ENCODE results near the gene BLNK.

The BLNK gene

DNA sequence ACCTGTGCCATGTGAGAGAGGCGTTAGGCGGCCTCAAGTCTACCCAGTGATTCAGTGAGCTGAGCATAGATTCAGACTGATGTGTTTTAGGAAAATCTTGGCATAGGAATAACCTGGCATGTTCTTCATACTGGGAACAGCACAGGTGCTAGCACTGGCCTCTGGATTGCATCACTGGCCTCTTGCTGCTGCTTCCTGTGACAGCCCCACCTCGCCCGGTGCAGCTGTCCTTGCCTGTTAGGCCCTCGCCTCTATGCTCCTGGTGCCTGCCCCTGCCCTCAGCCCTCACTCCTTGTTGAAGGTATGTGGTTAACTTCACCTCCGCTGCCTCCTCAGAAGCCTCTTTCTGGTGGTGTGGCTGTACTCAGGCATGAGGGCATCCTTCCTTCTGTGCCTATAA lies 46.2 kb downstream of the BLNK start:
- no peaks in the 10 kb centered on the region for H3K9me3 ChIP-seq (ENCODE audit: control insufficient read depth, insufficient read depth, low read depth, low read length)
- H3K36me3 ChIP-seq (ENCODE audit: control insufficient read depth in 2 of 2, insufficient read depth in 1 of 2, low read length in 2 of 2), result no peaks in the 10 kb centered on the region
- no peaks in the 10 kb centered on the region for H3K4me1 ChIP-seq (ENCODE audit: control insufficient read depth, insufficient read depth, low read length)
- H3K27ac ChIP-seq (ENCODE audit: extremely low read depth, low read depth, low read length), result no peak overlapping the region
- TF ChIP-seq ZNF266 (tag by site-specific recombination; IDR thresholded peaks at IDR 0.05; ENCODE audit: low read depth) (no peak), ZFP37 (tag by site-specific recombination; IDR thresholded peaks at IDR 0.05) (no peak), FEZF1 (tag by site-specific recombination; IDR thresholded peaks at IDR 0.05) (no peak), KLF9 (tag by site-specific recombination; IDR thresholded peaks at IDR 0.05; ENCODE audit: low read depth) (no peak), ZNF658 (tag by site-specific recombination; IDR thresholded peaks at IDR 0.05) (no peak), ZSCAN5A (tag by site-specific recombination; IDR thresholded peaks at IDR 0.05) (no peak), SP2 (tag by site-specific recombination; IDR thresholded peaks at IDR 0.05) (no peak), SCRT1 (tag by site-specific recombination; IDR thresholded peaks at IDR 0.05; ENCODE audit: borderline replicate concordance) (no peak), ZNF704 (tag by site-specific recombination; IDR thresholded peaks at IDR 0.05) (no peak)
- TF ChIP-seq, protein P1, sequence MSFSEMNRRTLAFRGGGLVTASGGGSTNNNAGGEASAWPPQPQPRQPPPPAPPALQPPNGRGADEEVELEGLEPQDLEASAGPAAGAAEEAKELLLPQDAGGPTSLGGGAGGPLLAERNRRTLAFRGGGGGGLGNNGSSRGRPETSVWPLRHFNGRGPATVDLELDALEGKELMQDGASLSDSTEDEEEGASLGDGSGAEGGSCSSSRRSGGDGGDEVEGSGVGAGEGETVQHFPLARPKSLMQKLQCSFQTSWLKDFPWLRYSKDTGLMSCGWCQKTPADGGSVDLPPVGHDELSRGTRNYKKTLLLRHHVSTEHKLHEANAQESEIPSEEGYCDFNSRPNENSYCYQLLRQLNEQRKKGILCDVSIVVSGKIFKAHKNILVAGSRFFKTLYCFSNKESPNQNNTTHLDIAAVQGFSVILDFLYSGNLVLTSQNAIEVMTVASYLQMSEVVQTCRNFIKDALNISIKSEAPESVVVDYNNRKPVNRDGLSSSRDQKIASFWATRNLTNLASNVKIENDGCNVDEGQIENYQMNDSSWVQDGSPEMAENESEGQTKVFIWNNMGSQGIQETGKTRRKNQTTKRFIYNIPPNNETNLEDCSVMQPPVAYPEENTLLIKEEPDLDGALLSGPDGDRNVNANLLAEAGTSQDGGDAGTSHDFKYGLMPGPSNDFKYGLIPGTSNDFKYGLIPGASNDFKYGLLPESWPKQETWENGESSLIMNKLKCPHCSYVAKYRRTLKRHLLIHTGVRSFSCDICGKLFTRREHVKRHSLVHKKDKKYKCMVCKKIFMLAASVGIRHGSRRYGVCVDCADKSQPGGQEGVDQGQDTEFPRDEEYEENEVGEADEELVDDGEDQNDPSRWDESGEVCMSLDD (tag by site-specific recombination; IDR thresholded peaks at IDR 0.05), result no peak
- ChIA-PET CTCF (interaction anchor here (0.6 to 0.8 kb wide), 4 partner anchors 83 to 849 kb away, joined by 3 to 4 read pairs (median 3); no protein-coding TSS in a partner anchor), POLR2A (no interaction called here)
- H3K4me3 ChIP-seq (ENCODE audit: low read depth, low read length), result no peak overlapping the region

DNA sequence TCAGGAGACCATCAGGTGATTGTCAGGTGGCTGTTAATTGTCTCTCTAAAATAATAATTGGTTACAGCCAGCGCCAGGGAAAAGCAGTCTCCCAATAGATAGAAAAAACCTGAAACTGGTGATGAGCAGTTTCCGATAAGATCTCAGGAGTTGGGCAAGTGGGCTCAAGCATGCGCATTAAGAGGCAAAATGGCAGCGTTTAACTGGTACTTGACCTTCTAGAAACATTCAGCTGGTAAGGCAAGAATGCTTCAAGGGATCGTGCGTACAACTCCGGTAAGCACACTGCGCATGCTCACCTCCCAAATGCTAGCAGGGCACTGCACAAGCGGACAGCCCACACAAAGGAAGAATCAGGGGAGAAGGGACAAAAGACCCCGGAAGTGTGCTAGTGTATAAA lies 48.5 kb downstream of the BLNK start:
- ChIA-PET POLR2A (no interaction called here), CTCF (interaction anchor here (1.0 to 1.6 kb wide), 3 partner anchors 11 to 117 kb away, joined by 3 to 5 read pairs (median 5); no protein-coding TSS in a partner anchor)
- H3K9me3 ChIP-seq (ENCODE audit: control insufficient read depth, insufficient read depth, low read depth, low read length), result no peaks in the 10 kb centered on the region
- no peak overlapping the region for H3K27ac ChIP-seq (ENCODE audit: extremely low read depth, low read depth, low read length)
- no peaks in the 10 kb centered on the region for H3K4me1 ChIP-seq (ENCODE audit: control insufficient read depth, insufficient read depth, low read length)
- H3K36me3 ChIP-seq (ENCODE audit: control insufficient read depth in 2 of 2, insufficient read depth in 1 of 2, low read length in 2 of 2), result no peaks in the 10 kb centered on the region
- H3K4me3 ChIP-seq (ENCODE audit: low read depth, low read length), result no peak overlapping the region
- TF ChIP-seq ZNF596 (tag by site-specific recombination; IDR thresholded peaks at IDR 0.05) (no peak), ZNF248 (tag by site-specific recombination; IDR thresholded peaks at IDR 0.05) (no peak), ZSCAN30 (tag by site-specific recombination; IDR thresholded peaks at IDR 0.05) (no peak), ZFP41 (tag by site-specific recombination; IDR thresholded peaks at IDR 0.05; ENCODE audit: borderline replicate concordance) (no peak), ZNF670 (tag by site-specific recombination; IDR thresholded peaks at IDR 0.05; ENCODE audit: low read depth) (no peak)
- TF ChIP-seq, protein P2, sequence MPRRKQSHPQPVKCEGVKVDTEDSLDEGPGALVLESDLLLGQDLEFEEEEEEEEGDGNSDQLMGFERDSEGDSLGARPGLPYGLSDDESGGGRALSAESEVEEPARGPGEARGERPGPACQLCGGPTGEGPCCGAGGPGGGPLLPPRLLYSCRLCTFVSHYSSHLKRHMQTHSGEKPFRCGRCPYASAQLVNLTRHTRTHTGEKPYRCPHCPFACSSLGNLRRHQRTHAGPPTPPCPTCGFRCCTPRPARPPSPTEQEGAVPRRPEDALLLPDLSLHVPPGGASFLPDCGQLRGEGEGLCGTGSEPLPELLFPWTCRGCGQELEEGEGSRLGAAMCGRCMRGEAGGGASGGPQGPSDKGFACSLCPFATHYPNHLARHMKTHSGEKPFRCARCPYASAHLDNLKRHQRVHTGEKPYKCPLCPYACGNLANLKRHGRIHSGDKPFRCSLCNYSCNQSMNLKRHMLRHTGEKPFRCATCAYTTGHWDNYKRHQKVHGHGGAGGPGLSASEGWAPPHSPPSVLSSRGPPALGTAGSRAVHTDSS (tag by site-specific recombination; IDR thresholded peaks at IDR 0.05), result no peak

Measured in HEK293 (cell line).